HG02588 (cell line): ENCODE results near the gene RBM5.
A peak's percentile ranks its signal among the peaks of the same experiment; 100 is the strongest.
"Not testable (repeated sequence)": the region's sequence is repeated elsewhere in the genome, so short reads cannot be mapped to it uniquely, and the experiment has no call there.

Experiments used
- ATAC-seq: cut with Tn5 transposase; IDR thresholded peaks from one replicate; pipeline ENCODE4 v1.9.1; 2021; ENCODE audit warnings: mild to moderate bottlenecking, moderate library complexity; ENCODE audit not compliant: unreplicated experiment

The RBM5 gene

GRCh38 chr3:50088725-50089608 is at the start of gene RBM5:
Gene RBM5, plus strand, starts transcription at chr3:50088919. Its CDS starts 1,516 bp downstream, at chr3:50090435.
- ATAC-seq = peak; percentile 95

GRCh38 chr3:50044976-50045375 is 43.7 kb upstream of the RBM5 start:
- ATAC-seq = no peak

DNA sequence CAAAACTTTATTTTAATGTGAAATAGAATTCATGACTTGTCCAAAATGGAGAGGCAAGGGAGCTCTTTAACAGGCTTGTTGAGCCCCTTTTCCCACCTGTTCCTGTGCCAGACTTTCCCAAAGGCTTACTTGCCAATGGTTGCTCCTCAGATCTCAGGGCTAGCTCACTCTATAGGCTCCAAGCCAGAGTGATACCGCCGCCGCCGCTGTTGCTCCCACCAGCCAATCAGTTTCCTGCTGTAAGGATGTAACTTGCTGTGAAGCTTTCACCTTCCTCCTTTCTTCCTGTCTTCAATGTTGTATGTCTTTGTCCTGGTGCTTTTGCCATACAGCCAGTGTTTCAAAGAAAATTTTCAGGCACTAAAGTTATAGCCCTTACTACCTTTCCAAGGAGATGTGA is 41.3 kb upstream of the RBM5 start:
- no peak for ATAC-seq

DNA sequence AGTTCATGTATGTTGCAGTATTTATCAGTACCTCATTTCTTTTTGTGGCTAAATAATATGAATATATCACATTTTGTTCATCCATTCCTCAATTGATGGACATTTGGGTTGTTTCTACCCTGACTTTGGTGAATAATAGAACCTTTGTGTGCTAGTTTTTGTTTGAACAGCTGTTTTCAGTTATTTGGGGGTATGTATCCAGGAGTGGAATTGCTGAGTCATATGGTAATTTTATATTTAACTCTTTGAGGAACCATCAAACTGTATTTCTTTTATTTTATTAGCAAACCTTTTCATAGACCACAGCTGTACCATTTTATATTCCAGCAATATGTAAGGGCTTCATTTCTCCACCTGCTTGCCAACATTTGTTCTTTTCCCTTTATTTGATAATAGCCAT is 38.4 kb upstream of the RBM5 start:
- ATAC-seq = no peak

DNA sequence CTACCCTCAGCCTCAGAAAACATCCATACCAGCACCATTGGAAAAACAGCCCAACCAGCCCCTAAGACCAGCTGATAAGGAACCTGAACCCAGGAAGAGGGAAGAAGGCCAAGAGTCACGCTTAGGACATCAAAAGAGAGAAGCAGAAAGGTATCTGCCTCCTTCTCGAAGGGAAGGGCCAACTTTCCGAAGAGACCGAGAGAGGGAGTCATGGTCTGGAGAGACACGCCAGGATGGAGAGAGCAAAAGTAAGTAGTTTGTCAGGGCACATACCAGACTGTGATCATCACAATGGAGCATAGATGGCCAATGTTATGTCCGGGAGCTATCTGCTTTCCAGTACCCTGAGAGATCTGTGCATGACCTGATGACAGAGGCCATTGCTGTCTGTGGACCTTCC is 31.0 kb upstream of the RBM5 start:
- no peak for ATAC-seq

DNA sequence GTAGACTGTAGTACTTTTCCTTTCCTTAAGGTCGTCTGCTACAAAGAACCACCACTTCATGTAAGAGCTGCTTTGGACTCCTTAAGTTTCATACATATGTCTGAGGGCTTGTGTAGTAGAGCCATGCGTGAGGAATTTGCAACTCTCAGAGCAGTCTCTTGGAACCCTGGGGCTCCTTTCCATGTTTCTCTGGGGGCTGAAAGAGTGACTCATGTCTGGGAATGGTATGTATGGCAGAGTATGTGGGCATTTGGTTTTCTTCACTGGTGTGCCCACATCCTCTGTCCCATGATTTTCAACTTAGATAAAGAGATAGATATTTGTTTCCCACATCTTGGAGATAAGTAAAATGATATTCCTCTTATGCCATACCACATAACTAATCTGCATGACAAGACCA is 20.6 kb upstream of the RBM5 start:
- ATAC-seq = no peak

DNA sequence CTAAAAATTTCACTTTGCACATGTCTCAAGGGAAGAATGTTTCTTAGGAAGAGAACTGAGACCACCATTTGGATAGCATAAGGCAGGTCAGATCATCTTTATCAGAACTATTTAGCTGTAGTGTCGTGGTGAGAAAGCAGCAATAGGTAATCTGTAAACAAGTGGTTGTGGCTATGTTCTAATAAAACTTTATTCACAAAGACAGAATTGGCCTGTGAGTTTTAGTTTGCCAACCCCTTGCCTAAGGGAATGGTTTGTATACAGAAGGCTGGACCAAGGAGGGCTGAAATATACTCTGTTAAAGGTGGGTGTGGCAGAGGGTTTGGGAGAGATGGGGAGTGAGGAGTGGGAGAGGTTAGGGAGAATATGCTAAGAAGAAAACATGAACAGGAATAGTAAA is 10.6 kb upstream of the RBM5 start:
- ATAC-seq = no peak

DNA sequence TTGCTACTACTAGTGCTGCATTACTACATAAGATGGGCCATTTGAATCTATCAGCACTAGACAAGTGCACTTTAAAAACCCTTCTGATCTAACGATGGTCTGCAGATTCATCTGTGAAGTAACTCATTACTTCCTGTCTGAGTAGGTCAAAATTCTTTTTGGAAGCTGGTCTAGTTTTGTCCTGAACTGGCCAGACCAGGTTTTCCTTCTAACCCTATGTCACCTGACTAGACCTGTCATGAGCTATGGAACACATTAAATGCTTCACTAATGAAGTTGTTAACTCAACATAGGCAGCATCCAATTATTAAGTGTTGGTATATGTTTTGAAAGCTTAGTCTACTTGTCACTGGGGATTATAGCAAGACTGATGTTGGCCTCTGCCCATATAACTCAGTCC is 10.1 kb upstream of the RBM5 start:
- ATAC-seq = no peak

DNA sequence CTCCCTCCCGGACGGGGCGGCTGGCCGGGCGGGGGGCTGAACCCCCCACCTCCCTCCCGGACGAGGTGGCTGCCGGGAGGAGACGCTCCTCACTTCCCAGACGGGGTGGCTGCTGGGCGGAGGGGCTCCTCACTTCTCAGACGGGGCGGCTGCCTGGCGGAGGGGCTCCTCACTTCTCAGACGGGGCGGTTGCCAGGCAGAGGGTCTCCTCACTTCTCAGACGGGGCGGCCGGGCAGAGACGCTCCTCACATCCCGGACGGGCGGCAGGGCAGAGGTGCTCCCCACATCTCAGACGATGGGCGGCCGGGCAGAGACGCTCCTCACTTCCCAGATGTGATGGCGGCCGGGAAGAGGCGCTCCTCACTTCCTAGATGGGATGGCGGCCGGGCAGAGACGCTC is 3.8 kb upstream of the RBM5 start:
- not testable (repeated sequence) for ATAC-seq

- ATAC-seq = peak; percentile 10
These were observed 858 bp downstream of the RBM5 start for GRCh38 chr3:50089609-50089945.

DNA sequence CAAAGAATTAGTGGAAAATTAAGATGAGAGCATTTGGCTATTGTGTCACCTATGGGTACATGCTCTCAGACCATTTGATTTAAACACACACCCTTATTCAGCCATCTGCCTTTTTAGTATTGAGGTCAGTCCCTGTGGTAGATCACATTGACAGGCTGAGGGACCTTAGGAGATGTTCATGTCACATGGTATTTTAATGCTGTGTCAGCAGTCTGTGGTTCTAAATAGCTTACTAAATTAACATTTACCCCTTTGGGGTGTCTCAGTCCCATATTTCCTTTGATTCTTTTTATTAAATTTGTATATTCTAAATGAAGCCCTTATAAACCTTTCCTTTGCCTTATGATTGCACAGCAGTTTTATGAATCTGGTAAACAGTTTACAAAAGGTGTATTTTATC is 2.3 kb downstream of the RBM5 start:
- ATAC-seq = no peak

GRCh38 chr3:50095352-50095998 is 6.8 kb downstream of the RBM5 start:
- no peak for ATAC-seq

GRCh38 chr3:50100386-50100785 is 11.7 kb downstream of the RBM5 start:
- ATAC-seq = no peak

DNA sequence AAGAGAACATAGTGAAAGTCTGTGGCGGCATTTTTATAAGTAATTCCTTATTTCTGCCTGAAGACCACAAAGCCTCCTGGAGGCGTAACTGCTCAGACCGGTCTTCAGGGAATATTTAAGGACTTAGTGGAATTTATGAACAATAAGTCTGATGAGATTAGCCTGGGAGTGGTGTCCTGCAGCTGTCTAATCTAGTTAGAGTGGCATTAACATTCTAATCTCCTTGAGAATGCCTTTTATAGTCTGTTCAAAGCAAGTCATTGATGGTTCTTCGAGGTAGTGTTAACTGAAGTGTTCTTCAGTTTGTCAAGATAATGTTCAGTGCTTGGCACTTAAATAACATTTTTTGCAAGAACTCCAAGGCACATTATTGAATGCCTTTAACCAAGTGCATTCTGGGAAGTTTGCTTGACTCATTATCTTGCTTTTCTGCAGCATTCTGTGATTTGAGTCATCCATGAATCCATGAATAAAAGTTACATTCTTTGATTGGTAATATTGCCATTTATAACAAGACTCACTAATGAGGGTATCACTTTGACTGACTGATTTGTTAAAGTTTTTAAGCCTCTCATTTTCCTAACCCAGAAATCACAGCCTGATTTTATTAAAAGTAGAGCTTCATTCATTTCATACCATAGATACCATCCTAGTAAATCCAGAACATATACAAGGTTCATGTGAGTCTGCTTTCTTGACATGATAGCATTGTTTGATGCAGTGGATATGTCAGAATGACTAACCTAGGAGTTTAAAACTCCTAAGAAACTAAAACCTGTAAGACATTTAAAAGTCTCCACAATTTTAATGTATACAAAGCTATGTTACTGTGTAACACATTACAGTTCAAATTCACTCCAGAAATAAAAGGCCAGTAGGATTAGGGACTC is 12.5 kb downstream of the RBM5 start:
- ATAC-seq = no peak

DNA sequence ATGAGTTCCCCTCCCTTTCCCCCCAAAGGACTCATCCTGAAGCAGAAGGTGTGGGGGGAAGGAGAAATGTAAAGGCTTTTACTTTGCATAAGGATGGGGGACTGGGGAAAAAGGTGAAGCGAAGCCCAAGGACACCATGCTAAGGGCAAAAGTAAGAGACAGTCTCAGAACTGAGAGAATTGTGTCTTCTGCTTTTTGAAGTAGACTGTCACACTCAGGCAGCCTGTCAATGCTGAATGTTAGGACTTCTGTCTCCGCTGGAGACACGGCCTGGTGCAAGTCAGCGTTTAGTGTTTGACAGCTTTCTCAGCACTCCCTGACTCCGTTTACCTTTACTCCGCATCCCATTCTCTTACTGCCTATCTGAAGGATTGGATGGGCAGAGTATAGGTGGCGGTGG is 13.8 kb downstream of the RBM5 start:
- ATAC-seq = no peak

DNA sequence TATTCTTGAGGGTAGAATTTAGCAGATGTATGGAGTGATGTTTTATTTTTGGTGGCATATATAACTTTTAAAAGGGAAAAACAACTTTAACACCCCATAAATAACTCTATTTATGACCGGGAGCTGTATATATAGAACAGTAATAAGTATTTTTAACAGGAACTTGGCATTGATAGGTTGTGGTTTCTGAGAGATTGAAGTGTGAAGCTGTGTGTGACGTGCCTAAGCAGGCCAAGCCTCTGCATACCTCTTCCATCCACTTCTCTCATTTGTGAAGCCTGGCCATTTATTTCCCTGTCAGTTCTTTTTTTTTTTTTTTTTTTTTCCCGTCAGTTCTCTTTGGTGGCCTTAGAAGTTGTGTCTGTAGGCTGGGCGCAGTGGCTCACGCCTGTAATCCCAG is 23.0 kb downstream of the RBM5 start:
- ATAC-seq = no peak

DNA sequence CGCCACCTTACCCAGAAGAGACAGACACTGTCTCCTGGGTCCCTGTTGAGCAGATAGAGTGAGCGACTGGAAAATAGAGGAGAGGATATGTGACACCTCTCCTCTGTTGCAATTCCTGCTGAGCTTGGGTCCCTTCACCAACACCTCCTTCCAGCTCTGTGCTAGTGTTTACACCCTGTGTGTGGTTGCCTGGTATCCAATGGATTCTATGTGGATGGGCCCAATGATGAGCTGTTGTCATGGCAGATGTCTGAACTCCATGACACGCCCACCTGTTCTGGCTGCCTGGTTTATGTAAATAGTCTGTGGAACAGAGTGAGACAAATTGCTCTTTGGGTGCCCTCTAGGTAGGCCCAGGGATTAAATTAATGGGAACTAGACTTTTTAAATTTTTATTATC is 23.7 kb downstream of the RBM5 start:
- ATAC-seq = no peak

DNA sequence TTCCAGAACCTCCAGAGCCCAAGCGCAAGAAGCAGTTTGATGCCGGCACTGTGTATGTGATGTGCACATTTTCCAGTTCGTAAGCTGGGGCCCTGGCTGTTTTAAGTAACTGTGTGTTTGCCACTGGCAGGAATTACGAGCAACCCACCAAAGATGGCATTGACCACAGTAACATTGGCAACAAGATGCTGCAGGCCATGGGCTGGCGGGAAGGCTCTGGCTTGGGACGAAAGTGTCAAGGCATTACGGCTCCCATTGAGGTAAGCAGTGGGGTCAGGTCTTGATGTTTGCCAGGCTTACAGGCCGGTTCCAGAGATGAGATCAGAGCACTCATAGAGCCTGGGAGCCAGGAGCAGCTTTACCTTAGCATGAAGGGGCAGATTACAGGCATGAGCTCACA is 28.4 kb downstream of the RBM5 start:
- no peak for ATAC-seq

DNA sequence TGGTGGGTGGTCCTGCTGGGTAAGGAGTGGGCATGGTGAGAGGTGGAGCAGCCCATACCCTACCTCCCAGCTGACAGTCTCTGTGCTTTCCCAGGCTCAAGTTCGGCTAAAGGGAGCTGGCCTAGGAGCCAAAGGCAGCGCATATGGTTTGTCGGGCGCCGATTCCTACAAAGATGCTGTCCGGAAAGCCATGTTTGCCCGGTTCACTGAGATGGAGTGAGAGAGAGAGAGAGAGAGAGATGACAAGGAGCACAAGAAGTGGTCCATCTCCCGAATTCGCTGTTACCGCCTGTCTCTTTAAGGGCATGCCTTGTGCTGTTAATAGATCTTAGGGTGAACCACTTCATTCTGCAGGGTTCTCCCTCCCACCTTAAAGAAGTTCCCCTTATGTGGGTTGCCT is 29.5 kb downstream of the RBM5 start:
- no peak for ATAC-seq

GRCh38 chr3:50119786-50120185 is 31.1 kb downstream of the RBM5 start:
- ATAC-seq = no peak

DNA sequence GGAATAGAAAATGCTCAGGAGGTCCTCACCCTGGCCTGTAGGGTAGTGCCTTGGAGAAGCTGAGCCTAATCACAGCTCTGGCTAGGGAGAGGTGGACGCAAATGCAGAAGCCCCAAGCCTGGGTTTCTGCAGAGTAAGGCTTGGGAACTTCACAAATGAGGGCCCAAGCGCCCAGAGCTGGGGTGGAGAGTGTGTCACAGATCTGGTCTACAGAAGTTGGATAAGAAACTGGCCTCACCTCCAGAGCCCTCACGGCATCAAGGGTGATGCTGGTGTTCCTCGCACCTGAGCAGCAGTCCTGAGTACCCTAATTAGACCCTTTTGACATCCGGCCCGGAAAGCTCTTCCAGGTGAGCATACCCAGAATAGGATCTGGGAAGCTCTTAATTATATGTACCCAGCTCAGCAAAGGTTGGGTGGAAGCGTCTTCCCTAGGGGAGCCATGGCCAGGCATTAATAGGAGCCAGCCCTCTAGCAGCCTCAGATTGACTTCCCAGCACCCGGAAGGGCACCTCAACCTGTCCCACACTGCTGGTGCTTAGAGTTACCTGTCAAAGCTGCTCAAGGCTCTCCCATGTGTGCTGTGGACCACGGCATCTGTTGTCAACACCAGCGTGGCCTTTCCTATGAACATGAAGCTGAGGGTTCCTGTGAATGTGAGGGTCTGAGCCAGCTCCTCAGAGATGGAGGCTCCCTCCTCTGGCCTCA is 31.8 kb downstream of the RBM5 start:
- no peak for ATAC-seq
